ENCODE results near the gene TROAP.
"Not testable (repeated sequence)": the region's sequence is repeated elsewhere in the genome, so short reads cannot be mapped to it uniquely, and the experiment has no call there.

The TROAP gene

DNA sequence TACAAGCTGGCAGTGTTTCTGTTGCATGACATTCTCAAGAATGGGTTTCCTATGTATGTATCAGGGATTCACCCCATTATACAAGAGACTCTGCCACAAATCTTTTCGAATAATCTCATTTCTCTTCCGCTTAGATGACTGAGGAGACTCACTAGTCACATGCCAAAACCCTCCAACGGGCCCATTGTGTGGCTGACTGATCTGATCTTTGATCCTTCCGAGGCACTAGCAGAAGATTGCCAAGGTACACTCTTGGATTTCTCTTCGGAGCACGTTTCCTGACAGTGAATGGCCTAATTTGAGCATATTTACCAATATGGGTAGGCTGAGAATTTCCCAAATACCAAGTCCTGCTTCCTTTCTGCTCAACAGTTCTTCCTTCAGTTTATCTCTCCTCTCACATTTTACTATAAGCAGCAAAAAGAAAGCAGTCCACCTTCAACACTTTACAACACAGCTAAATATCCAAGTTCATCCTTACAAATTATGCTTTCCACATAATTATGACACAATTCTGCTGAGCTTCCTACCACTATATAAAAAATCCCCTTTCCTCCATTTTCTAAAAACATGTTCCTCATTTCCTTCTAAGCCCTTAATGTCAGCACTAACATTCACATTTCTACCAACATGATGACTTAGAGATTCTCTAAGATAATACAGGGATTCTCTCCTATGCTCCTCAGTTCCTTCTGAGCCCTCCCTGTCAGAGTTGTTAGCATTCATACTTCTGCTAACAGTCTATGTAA lies 17.1 kb upstream of the TROAP start:
- Mint-ChIP-seq H3K4me1 (peaks cover 6% of the 10 kb centered on the region), H3K4me3 (no peak overlapping the region), H3K27ac (no peak overlapping the region), H3K36me3 (no peaks in the 10 kb centered on the region), H3K9me3 (no peaks in the 10 kb centered on the region)
- ATAC-seq: no peak
- no peak for DNase-seq (ENCODE audit: low spot score in 2 of 2)

DNA sequence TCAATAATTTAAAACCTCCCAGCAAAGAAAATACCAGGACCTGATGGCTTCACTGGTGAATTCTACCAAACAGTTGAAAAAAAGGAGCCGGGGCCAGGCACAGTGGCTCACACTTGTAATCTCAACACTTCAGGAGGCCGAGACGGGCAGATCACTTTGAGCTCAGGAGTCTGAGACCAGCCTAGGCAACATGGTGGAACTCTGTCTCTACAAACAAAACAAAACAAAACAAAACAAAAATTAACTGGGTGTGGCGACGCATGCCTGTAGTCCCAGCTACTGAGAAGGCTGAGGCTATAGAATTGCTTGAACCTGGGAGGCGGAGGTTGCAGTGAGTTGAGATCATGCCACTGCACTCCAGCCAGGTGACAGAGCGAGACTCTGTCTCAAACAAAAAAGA lies 13.7 kb upstream of the TROAP start:
- no peaks in the 10 kb centered on the region for H3K4me1 Mint-ChIP-seq
- no peaks in the 10 kb centered on the region for H3K9me3 Mint-ChIP-seq
- H3K27ac Mint-ChIP-seq: no peak overlapping the region
- no peak for ATAC-seq
- no peaks in the 10 kb centered on the region for H3K36me3 Mint-ChIP-seq
- H3K4me3 Mint-ChIP-seq: no peak overlapping the region
- DNase-seq (ENCODE audit: low spot score in 2 of 2): no peak

DNA sequence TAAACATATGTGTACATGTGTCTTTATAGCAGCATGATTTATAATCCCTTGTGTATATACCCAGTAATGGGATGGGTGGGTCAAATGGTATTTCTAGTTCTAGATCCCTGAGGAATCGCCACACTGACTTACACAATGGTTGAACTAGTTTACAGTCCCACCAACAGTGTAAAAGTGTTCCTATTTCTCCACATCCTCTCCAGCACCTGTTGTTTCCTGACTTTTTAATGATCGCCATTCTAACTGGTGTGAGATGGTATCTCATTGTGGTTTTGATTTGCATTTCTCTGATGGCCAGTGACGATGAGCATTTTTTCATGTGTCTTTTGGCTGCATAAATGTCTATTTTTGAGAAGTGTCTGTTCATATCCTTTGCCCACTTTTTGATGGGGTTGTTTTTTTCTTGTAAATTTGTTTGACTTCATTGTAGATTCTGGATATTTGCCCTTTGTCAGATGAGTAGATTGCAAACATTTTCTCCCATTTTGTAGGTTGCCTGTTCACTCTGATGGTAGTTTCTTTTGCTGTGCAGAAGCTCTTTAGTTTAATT lies 12.5 kb upstream of the TROAP start:
- not testable (repeated sequence) for H3K36me3 Mint-ChIP-seq; DNase-seq (ENCODE audit: low spot score in 2 of 2); ATAC-seq; H3K9me3 Mint-ChIP-seq; H3K4me3 Mint-ChIP-seq; H3K4me1 Mint-ChIP-seq; H3K27ac Mint-ChIP-seq

DNA sequence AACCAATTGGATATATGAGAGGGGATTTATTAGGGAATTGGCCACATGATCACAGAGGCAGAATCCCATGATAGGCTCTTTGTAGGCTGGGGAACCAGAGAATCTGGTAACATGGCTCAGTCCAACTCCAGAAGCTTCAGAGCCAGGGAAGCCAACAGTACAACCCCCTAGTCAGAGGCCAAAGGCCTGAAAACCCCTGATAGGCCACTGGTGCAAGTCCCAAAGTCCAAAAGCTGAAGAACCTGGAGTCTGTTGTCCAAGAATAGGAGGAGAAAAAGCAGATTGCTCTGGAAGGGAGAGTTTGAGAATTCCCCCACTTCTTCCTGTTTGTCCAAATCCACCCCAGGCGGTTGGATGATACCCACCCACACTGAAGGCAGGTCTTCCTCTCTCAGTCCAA lies 8.2 kb upstream of the TROAP start:
- H3K27ac Mint-ChIP-seq: no peak overlapping the region
- H3K36me3 Mint-ChIP-seq: no peaks in the 10 kb centered on the region

DNA sequence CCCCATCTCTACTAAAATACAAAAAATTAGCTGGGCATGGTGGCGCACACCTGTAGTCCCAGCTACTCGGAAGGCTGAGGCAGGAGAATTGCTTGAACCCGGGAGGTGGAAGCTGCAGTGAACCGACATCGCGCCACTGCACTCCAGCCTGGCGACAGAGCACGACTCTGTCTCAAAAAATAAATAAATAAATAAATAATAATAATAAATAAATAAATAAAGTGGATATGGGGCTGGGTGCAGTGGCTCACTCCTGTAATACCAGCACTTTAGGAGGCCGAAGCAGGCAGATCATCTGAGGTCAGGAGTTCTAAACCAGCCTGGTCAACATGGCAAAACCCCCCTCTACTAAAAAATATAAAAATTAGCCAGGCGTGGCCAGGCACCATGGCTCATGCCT lies 5.9 kb upstream of the TROAP start:
- not testable (repeated sequence) for H3K27ac Mint-ChIP-seq; H3K36me3 Mint-ChIP-seq; DNase-seq (ENCODE audit: low spot score in 2 of 2); ATAC-seq; H3K4me3 Mint-ChIP-seq; H3K9me3 Mint-ChIP-seq
- H3K4me1 Mint-ChIP-seq: peaks cover 16% of the 10 kb centered on the region

More for the DNA sequence above, 8.2 kb upstream of the TROAP start:
- Mint-ChIP-seq H3K9me3 (no peaks in the 10 kb centered on the region), H3K4me1 (no peaks in the 10 kb centered on the region), H3K4me3 (no peak overlapping the region)
- no peak for DNase-seq (ENCODE audit: low spot score in 2 of 2)
- no peak for ATAC-seq

DNA sequence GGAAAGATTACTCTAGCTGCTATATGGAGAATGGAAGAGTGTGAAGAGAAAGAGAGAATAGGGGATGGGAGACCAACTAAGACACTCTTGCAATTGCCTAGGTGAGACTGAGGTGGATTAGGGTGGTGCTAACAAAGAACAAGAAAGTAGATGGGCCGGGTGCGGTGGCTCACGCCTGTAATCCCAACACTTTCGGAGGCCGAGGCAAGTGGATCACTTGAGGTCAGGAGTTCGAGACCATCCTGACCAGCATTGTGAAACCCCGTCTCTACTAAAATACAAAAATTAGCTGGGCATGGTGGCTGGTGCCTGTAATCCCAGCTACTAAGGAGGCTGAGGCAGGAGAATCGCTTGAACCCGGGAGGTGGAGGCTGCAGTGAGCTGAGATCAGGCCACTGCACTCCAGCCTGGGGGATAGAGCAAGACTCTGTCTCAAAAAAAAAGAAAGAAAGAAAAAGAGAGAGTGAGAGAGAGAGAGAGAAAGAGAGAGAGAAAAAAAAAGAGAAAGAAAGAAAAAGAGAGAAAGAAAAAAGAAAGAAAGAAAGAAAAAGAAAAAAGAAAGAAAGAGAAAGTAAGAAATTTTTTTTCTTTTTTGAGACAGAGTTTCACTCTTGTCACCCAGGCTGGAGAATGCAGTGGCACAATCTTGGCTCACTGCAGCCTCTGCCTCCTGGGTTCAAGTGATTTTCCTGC lies 2.5 kb upstream of the TROAP start:
- DNase-seq (ENCODE audit: low spot score in 2 of 2); ATAC-seq; H3K27ac Mint-ChIP-seq; H3K9me3 Mint-ChIP-seq: not testable (repeated sequence)
- peaks cover 14% of the 10 kb centered on the region for H3K36me3 Mint-ChIP-seq
- H3K4me3 Mint-ChIP-seq: peak overlapping the region; percentile 92
- peaks cover 33% of the 10 kb centered on the region for H3K4me1 Mint-ChIP-seq

DNA sequence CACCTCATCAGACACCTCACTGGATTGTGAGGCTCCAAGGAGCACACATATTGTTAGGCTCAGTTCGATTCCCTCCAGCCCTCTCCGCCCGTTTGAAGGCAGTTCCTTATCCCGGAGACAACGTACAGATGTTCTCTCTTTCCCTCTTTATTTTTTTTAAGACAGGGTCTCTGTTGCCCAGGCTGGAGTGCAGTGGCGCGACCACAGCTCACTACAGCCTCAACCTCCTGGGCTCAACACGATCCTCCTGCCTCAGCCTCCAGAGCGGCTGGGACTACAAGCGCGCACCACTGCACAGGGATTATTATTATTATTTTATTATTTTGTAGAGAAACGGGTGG lies 718 bp upstream of the TROAP start:
- Mint-ChIP-seq H3K27ac (peak overlapping the region; percentile 94), H3K4me1 (peaks cover 33% of the 10 kb centered on the region), H3K9me3 (no peaks in the 10 kb centered on the region), H3K36me3 (peaks cover 20% of the 10 kb centered on the region), H3K4me3 (peak overlapping the region; percentile 92)
- no peak for DNase-seq (ENCODE audit: low spot score in 2 of 2)
- ATAC-seq: no peak

DNA sequence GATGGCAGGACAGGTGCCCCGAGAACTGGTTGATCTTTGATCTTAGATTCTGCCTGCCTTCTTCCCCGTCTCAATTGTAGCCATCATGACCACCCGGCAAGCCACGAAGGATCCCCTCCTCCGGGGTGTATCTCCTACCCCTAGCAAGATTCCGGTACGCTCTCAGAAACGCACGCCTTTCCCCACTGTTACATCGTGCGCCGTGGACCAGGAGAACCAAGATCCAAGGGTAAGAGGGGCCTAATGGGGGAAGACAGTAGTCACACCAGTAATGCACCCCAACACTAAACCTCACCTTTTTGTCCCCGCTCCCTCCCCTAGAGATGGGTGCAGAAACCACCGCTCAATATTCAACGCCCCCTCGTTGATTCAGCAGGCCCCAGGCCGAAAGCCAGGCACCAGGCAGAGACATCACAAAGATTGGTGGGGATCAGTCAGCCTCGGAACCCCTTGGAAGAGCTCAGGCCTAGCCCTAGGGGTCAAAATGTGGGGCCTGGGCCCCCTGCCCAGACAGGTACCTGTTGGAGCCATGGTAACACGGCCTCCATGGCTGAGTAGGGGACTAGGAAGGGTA lies 556 bp downstream of the TROAP start:
- Mint-ChIP-seq H3K4me1 (peaks cover 33% of the 10 kb centered on the region), H3K4me3 (peak overlapping the region; percentile 92), H3K9me3 (no peaks in the 10 kb centered on the region)

DNA sequence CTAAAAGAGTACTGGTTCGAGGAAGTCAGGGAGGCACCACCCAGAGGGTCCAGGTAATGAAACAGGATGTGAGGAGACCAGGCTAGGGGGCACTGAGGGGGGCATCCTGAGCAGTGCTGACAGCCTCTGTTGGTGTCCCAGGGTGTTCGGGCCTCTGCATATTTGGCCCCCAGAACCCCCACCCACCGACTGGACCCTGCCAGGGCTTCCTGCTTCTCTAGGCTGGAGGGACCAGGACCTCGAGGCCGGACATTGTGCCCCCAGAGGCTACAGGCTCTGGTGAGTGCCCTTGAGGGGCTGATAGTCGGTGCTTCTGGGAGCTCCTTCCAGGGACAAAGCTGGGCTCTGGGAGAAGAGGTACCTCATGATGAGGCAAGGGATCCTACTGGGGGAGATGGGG lies 2.6 kb downstream of the TROAP start:
- H3K36me3 Mint-ChIP-seq: peaks cover 34% of the 10 kb centered on the region
- ATAC-seq: no peak
- no peaks in the 10 kb centered on the region for H3K9me3 Mint-ChIP-seq
- no peak for DNase-seq (ENCODE audit: low spot score in 2 of 2)
- H3K4me1 Mint-ChIP-seq: peaks cover 27% of the 10 kb centered on the region
- H3K4me3 Mint-ChIP-seq: no peak overlapping the region
- peak overlapping the region; percentile 40 for H3K27ac Mint-ChIP-seq

More for the DNA sequence above, 556 bp downstream of the TROAP start:
- DNase-seq (ENCODE audit: low spot score in 2 of 2): no peak
- no peak for ATAC-seq
- Mint-ChIP-seq H3K27ac (peak overlapping the region; percentile 94), H3K36me3 (peaks cover 27% of the 10 kb centered on the region)

DNA sequence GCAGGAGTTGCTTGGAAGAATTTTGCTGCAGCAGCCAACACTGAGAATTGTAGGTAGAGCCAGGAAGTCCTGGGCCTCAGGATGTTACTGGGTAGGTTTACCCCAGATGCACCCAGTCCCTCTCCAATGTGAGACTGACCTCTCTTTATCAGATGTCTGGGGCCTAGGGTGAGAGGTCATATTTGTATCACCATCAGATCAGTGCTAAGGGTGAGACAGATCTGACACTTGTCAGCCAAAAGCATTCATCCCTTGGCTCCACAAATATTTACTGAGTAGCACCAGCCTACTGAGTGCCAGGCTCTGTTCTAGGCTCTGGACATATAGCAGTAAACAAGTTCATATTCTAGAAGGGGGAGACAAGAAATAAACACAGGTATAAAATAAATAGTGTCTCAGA lies 4.3 kb downstream of the TROAP start:
- Mint-ChIP-seq H3K4me1 (peaks cover 14% of the 10 kb centered on the region), H3K4me3 (no peak overlapping the region), H3K27ac (no peak overlapping the region), H3K36me3 (peaks cover 40% of the 10 kb centered on the region), H3K9me3 (no peaks in the 10 kb centered on the region)
- DNase-seq (ENCODE audit: low spot score in 2 of 2) (no peak), ATAC-seq (no peak)

DNA sequence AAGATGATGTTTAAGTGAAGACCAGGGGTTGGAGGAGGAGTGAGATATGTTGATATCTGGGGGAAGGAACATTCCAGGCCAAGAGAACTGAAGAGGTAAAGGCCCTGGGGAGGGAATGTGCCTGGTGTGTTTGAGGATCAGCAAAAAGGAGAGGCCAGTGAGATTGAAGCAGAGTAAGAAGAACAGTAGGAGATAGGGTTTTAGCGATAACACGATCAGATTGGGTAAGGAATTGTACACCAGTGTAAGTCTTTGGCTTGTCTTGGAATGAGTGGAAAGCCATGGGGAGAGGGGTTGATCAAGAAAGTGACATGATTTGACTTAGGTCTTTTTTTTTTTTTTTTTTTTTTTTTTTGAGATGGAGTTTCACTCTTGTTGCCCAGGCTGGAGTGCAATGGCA lies 4.8 kb downstream of the TROAP start:
- no peak overlapping the region for H3K27ac Mint-ChIP-seq

DNA sequence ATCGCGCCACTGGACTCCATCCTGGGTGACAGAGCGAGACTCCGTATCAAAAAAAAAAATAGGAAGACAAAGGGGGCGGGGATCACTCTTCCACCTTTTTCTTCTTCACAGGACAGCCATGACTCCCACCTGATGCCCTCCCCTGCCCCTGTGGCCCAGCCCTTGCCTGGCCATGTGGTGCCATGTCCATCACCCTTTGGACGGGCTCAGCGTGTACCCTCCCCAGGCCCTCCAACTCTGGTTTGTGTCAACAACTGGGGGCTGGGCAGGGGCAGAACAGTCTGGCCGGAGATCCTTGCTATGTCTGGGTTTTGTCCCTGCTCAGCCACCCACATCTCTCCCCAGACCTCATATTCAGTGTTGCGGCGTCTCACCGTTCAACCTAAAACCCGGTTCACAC lies 5.8 kb downstream of the TROAP start:
- DNase-seq (ENCODE audit: low spot score in 2 of 2) (no peak), ATAC-seq (no peak)
- Mint-ChIP-seq H3K4me3 (no peak overlapping the region), H3K36me3 (peaks cover 40% of the 10 kb centered on the region), H3K27ac (no peak overlapping the region), H3K9me3 (no peaks in the 10 kb centered on the region), H3K4me1 (peaks cover under 1% of the 10 kb centered on the region)

More for the DNA sequence above, 4.8 kb downstream of the TROAP start:
- Mint-ChIP-seq H3K4me1 (peaks cover 10% of the 10 kb centered on the region), H3K9me3 (no peaks in the 10 kb centered on the region), H3K4me3 (no peak overlapping the region), H3K36me3 (peaks cover 40% of the 10 kb centered on the region)
- DNase-seq (ENCODE audit: low spot score in 2 of 2) (no peak), ATAC-seq (no peak)

DNA sequence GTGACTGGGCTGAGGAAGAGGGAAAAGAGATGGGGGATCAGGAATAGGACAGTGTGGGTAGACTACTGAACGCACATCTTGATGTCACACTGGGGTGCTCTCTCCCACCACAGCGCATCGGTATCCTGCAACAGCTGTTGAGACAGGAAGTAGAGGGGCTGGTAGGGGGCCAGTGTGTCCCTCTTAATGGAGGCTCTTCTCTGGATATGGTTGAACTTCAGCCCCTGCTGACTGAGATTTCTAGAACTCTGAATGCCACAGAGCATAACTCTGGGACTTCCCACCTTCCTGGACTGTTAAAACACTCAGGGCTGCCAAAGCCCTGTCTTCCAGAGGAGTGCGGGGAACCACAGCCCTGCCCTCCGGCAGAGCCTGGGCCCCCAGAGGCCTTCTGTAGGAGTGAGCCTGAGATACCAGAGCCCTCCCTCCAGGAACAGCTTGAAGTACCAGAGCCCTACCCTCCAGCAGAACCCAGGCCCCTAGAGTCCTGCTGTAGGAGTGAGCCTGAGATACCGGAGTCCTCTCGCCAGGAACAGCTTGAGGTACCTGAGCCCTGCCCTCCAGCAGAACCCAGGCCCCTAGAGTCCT lies 7.1 kb downstream of the TROAP start:
- H3K4me3 Mint-ChIP-seq: no peak overlapping the region
- H3K9me3 Mint-ChIP-seq: no peaks in the 10 kb centered on the region
- ATAC-seq (no peak), DNase-seq (ENCODE audit: low spot score in 2 of 2) (no peak)
- no peaks in the 10 kb centered on the region for H3K4me1 Mint-ChIP-seq
- peaks cover 31% of the 10 kb centered on the region for H3K36me3 Mint-ChIP-seq
- H3K27ac Mint-ChIP-seq: no peak overlapping the region

DNA sequence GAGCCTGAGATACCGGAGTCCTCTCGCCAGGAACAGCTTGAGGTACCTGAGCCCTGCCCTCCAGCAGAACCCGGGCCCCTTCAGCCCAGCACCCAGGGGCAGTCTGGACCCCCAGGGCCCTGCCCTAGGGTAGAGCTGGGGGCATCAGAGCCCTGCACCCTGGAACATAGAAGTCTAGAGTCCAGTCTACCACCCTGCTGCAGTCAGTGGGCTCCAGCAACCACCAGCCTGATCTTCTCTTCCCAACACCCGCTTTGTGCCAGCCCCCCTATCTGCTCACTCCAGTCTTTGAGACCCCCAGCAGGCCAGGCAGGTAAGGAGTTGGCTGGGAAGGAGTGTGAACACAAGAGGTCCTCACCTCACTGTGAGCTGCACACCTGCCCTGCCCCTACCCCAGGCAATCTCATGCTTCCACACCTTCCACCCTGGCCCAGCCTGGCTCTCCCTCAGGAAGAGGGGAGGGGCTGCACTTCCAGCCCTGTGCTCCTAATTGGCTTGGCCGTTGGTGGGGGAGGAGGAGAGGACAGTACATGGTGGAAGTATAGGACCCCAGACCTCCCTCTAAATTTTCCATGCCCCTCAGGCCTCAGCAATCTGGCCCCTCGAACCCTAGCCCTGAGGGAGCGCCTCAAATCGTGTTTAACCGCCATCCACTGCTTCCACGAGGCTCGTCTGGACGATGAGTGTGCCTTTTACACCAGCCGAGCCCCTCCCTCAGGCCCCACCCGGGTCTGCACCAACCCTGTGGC lies 7.8 kb downstream of the TROAP start:
- no peak for DNase-seq (ENCODE audit: low spot score in 2 of 2)
- ATAC-seq: no peak
- Mint-ChIP-seq H3K36me3 (peaks cover 24% of the 10 kb centered on the region), H3K4me3 (no peak overlapping the region), H3K27ac (no peak overlapping the region), H3K4me1 (no peaks in the 10 kb centered on the region), H3K9me3 (no peaks in the 10 kb centered on the region)

Measured in stimulated activated effector memory CD8-positive, alpha-beta T cell treated with anti-CD3 and anti-CD28 coated beads, Interleukin-12 subunit alpha, Interleukin-12 subunit beta, amount 100 ng/mL, for 72 hours (primary cell).